Measurements from ENCODE around the gene CDC16. TPM values are rescaled to one million over a fixed set of nuclear protein-coding genes. Genes with fewer than 3 reads are reported as not detected.

Gene CDC16
- total RNA-seq, 6 experiments from 2014 or later, result 73.0 to 90.1 (median 82.3) TPM

GRCh38 chr13:114299604-114300305 is 65.1 kb downstream of the CDC16 start:
- H3K4me1 Mint-ChIP-seq (ENCODE audit: low read depth), result no peaks in the 10 kb centered on the region; the same call in 1 of the 2 replicates
- peaks cover 22% of the 10 kb centered on the region for H3K36me3 Mint-ChIP-seq (ENCODE audit: low read depth)
- no peak for DNase-seq
- no peaks in the 10 kb centered on the region for H3K9me3 Mint-ChIP-seq
- no peak for TF ChIP-seq CTCF (IDR thresholded peaks at IDR 0.05)
- H3K27ac Mint-ChIP-seq, result no peak overlapping the region
- no peaks in the 10 kb centered on the region; the same call in 1 of the 2 replicates for H3K27me3 Mint-ChIP-seq (ENCODE audit: insufficient read depth)
- H3K4me3 Mint-ChIP-seq, result no peak overlapping the region

DNA sequence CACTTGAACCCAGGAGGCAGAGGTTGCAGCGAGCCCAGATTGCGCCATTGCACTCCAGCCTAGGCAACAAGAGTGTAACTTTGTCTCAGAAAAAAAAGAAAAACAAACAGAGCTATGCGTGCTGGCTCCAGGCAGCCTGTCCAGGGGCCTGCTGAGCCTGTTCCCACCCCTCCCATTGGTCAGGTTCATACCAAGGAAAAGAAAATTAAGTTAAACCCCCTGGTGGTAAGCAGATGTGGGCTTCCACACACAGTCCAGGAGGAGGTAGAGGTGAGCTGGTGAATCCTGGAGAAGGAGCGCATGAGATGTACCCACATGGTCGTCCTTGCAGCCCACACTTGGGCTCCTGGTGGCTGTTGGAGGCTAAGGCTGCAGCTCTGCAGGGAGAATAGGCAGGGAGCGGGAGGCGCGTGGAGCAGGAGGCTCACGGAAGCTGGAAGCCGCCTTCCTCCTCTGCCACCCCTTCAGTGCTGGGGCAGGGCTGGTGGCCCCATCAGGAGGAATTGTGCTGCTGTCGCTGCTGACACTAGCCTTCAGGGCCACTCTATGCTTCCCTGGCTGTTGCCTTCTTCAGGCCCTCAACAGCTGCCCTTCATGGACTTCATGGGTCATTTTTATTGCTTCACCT is 69.1 kb downstream of the CDC16 start:
- Mint-ChIP-seq H3K36me3 (ENCODE audit: low read depth) (peaks cover 16% of the 10 kb centered on the region), H3K4me1 (ENCODE audit: low read depth) (no peaks in the 10 kb centered on the region), H3K4me3 (no peak overlapping the region), H3K27ac (no peak overlapping the region), H3K9me3 (no peaks in the 10 kb centered on the region), H3K27me3 (ENCODE audit: insufficient read depth) (no peaks in the 10 kb centered on the region)
- no peak for DNase-seq
- no peak for TF ChIP-seq CTCF (IDR thresholded peaks at IDR 0.05)

- no peak overlapping the region for H3K4me3 Mint-ChIP-seq
- H3K36me3 Mint-ChIP-seq (ENCODE audit: low read depth), result peaks cover 11% of the 10 kb centered on the region
- H3K27me3 Mint-ChIP-seq (ENCODE audit: insufficient read depth), result no peaks in the 10 kb centered on the region
- no peak for TF ChIP-seq CTCF (IDR thresholded peaks at IDR 0.05)
- no peaks in the 10 kb centered on the region for H3K9me3 Mint-ChIP-seq
- H3K27ac Mint-ChIP-seq, result no peak overlapping the region
- DNase-seq, result no peak
- no peaks in the 10 kb centered on the region for H3K4me1 Mint-ChIP-seq (ENCODE audit: low read depth)
Observed at GRCh38 chr13:114304346-114305034, 69.8 kb downstream of the CDC16 start.

GRCh38 chr13:114309086-114309485 is 74.4 kb downstream of the CDC16 start:
- Mint-ChIP-seq H3K9me3 (no peaks in the 10 kb centered on the region), H3K27ac (no peak overlapping the region), H3K27me3 (ENCODE audit: insufficient read depth) (no peaks in the 10 kb centered on the region), H3K36me3 (ENCODE audit: low read depth) (no peaks in the 10 kb centered on the region), H3K4me3 (no peak overlapping the region), H3K4me1 (ENCODE audit: low read depth) (peaks cover 20% of the 10 kb centered on the region)
- no peak for DNase-seq
- TF ChIP-seq CTCF (IDR thresholded peaks at IDR 0.05), result no peak

GRCh38 chr13:114309806-114310410 is 75.2 kb downstream of the CDC16 start:
- Mint-ChIP-seq H3K27me3 (ENCODE audit: insufficient read depth) (peaks cover 3% of the 10 kb centered on the region; the same call in 1 of the 2 replicates), H3K36me3 (ENCODE audit: low read depth) (peaks cover 3% of the 10 kb centered on the region; the same call in 1 of the 2 replicates), H3K9me3 (no peaks in the 10 kb centered on the region), H3K27ac (no peak overlapping the region), H3K4me1 (ENCODE audit: low read depth) (peaks cover 22% of the 10 kb centered on the region), H3K4me3 (no peak overlapping the region)
- no peak for DNase-seq
- no peak for TF ChIP-seq CTCF (IDR thresholded peaks at IDR 0.05)

Data from HFFc6 (cell line).